ENCODE measurements around the gene NAT8L.

DNA sequence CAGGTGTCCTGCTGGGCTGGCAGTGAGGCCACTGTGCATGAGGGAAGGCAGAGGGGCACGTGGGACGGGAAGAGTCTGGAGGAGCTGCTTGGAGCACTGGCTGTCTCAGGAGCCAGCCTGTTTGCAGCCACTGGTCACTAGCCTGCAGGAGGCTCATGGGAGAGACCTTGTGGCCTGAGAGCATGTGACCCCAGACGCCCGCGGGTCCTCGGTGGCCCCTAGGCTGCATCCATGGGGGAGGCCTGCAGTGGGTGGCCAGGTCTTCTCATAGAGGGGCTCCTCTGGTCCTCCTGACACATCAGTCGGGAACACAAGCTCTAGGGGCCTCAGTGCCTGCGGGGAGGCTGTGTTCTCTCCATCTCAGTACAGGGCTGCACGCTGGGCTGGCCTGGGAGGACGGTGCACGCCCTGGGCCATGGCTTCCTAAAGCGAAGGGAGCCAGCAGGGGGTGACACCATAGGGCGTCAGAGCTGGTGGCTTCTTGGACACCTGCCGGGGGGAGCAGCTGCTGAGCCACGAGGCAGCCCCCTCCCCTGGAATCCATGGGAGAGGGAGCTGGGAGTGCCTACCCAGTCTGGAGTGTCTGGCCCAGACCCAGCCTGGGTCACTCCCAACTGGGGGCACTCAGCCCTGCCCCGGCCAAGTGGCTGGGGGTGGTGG, 12.3 kb downstream of the NAT8L start:
- TF ChIP-seq, protein P1, sequence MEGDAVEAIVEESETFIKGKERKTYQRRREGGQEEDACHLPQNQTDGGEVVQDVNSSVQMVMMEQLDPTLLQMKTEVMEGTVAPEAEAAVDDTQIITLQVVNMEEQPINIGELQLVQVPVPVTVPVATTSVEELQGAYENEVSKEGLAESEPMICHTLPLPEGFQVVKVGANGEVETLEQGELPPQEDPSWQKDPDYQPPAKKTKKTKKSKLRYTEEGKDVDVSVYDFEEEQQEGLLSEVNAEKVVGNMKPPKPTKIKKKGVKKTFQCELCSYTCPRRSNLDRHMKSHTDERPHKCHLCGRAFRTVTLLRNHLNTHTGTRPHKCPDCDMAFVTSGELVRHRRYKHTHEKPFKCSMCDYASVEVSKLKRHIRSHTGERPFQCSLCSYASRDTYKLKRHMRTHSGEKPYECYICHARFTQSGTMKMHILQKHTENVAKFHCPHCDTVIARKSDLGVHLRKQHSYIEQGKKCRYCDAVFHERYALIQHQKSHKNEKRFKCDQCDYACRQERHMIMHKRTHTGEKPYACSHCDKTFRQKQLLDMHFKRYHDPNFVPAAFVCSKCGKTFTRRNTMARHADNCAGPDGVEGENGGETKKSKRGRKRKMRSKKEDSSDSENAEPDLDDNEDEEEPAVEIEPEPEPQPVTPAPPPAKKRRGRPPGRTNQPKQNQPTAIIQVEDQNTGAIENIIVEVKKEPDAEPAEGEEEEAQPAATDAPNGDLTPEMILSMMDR (IDR thresholded peaks at IDR 0.05; ENCODE audit: low read length), result no peak
- no peak for TF ChIP-seq EZH2 (IDR thresholded peaks at IDR 0.05; ENCODE audit: borderline replicate concordance, low read length)

All from OCI-LY1 (cell line).